ENCODE results near the gene EAF2.
A peak's percentile ranks its signal among the peaks of the same experiment; 100 is the strongest.

EAF2 gene

GRCh38 chr3:121834671-121835464, at the start of gene EAF2, which contains the start of gene IQCB1:
TSS of gene EAF2 (plus strand) at chr3:121835209. CDS start at chr3:121835286, 77 bp downstream.
TSS of gene IQCB1 (minus strand) at chr3:121835060. CDS start at chr3:121828960, 6,100 bp downstream.
- TF ChIP-seq CTCF (IDR thresholded peaks at IDR 0.05; ENCODE audit: control insufficient read depth, extremely low read depth, insufficient read depth), result no peak
- H3K4me3 ChIP-seq (ENCODE audit: low read depth, low read length), result peak within 1 kb of the TSS; percentile 77
- DNase-seq (ENCODE audit: low read depth), result peak; percentile 94

DNA sequence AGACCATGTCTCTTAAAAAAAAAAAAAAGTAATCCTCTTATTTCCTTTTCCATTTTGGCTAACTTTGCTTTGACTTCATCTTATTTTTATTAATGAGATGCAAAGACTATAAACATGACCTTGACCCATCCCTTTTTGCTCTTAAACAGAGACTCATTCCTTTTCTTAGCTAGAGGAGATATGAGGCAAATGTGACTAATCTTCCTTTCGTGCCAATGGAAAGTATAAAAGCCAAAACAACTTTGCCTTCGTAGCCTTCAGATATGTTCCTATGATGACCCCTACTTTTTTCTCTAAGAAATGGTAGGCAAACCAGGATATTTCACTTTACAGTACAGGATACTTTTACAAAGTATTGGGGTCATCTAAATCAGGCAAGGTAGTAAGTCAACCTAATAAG, 48.5 kb upstream of the EAF2 start:
- no peak overlapping the region for H3K4me3 ChIP-seq (ENCODE audit: low read depth, low read length)
- no peak for DNase-seq (ENCODE audit: low read depth)
- TF ChIP-seq CTCF (IDR thresholded peaks at IDR 0.05; ENCODE audit: control insufficient read depth, extremely low read depth, insufficient read depth), result no peak

DNA sequence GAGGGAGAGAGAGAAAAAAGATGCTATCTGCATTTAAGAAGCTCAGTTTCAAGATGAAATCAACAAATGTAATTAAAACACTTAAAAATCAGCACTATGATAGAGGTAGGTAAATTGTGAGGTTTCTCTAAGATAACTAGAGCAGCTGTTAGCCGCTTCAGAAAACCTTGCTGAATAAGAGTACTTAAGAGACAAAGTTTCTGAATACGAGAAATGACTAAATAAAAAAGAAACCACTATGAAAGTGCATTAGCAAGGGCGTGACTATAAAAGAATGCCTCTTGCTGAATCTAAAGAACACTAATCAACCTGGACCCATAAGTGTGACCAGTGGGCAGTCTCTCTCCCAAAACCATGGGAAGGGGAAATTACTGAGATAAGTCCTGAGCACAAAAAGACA, 41.9 kb upstream of the EAF2 start:
- no peak overlapping the region for H3K4me3 ChIP-seq (ENCODE audit: low read depth, low read length)
- no peak for TF ChIP-seq CTCF (IDR thresholded peaks at IDR 0.05; ENCODE audit: control insufficient read depth, extremely low read depth, insufficient read depth)
- DNase-seq (ENCODE audit: low read depth), result no peak

GRCh38 chr3:121794264-121794983, 40.6 kb upstream of the EAF2 start:
- no peak overlapping the region for H3K4me3 ChIP-seq (ENCODE audit: low read depth, low read length)
- no peak for TF ChIP-seq CTCF (IDR thresholded peaks at IDR 0.05; ENCODE audit: control insufficient read depth, extremely low read depth, insufficient read depth)
- no peak for DNase-seq (ENCODE audit: low read depth)

DNA sequence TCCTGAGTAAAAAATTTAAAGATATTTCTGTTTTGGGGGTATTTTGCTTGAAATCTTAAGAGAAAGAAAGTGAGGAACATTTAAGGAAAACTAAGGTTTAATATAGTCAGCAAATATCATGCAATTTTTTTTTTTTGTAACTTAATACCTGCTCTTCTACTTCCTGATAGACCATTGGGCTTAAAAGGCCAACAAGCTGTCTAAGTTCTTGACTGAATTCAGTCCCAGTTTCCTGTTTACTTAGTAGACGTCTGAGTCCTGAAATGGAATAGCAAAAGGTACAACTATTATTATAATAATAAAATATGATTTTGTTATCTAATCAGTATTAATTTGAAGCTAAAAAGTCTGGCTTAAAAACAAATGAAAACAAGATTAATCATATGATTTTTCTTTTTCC, 38.0 kb upstream of the EAF2 start:
- DNase-seq (ENCODE audit: low read depth), result no peak
- H3K4me3 ChIP-seq (ENCODE audit: low read depth, low read length), result no peak overlapping the region

DNA sequence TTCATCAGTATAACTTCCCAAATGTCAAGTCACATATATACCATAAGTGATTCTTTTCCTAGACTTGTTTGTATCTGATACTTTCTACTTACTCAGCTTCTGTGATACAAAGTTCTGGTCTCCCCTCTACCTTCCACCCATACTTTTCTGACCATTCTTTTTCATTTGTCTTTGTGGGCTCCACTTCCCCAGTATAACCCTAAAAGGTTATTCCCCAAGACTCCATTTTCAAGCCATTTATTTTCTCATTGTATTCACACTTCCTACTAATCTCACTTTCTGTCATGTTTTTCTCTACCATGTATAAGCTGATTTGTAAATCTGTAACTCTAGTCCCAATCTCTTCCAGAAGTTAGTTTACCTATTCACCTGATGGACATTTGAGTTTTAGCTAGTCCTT, 34.1 kb upstream of the EAF2 start:
- no peak for DNase-seq (ENCODE audit: low read depth)
- H3K4me3 ChIP-seq (ENCODE audit: low read depth, low read length), result no peak overlapping the region
- TF ChIP-seq CTCF (IDR thresholded peaks at IDR 0.05; ENCODE audit: control insufficient read depth, extremely low read depth, insufficient read depth), result no peak

More for the DNA sequence above, 38.0 kb upstream of the EAF2 start:
- TF ChIP-seq CTCF (IDR thresholded peaks at IDR 0.05; ENCODE audit: control insufficient read depth, extremely low read depth, insufficient read depth), result no peak

Measured in LNCaP clone FGC (cell line).